Fibroblast of the aortic adventitia (primary cell): Measurements from ENCODE around the gene GFOD1. TPM values are rescaled to one million over a fixed set of nuclear protein-coding genes. Genes with fewer than 3 reads are reported as not detected.

ENCODE experiments used
- DNase-seq: peaks from one replicate; pipeline ENCODE4 v3.0.0-alpha.2; 2010; ENCODE audit warnings: low read depth
- H3K4me3 ChIP-seq: 2 replicates; pipeline ENCODE4 v1.5.1; 2011; ENCODE audit warnings: low read depth, mild to moderate bottlenecking, control low read depth, low read length, moderate library complexity
- CTCF ChIP-seq: IDR thresholded peaks from 2 replicates; pipeline ENCODE4 v1.5.1; 2011; ENCODE audit warnings: mild to moderate bottlenecking, low read length, control low read depth, inconsistent platforms; ENCODE audit not compliant: insufficient read depth
- total RNA-seq: library from RNA; depleted of rRNA; stranded (reverse); fragments of >200 nt; gene quantifications from 2 replicates; pipeline ENCODE4 v1.2.3, GENCODE V29; 2012; ENCODE audit warnings: low replicate concordance

Gene GFOD1
- total RNA-seq, 1 donor = 2.6 TPM

GRCh38 chr6:13431059-13431656 lies 56.2 kb downstream of the GFOD1 start:
- H3K4me3 ChIP-seq = no peak overlapping the region
- DNase-seq = no peak
- no peak for TF ChIP-seq CTCF

- DNase-seq = no peak
- no peak overlapping the region for H3K4me3 ChIP-seq
- TF ChIP-seq CTCF = no peak
These were observed 58.0 kb downstream of the GFOD1 start for GRCh38 chr6:13429406-13429753.

GRCh38 chr6:13428583-13429405 lies 58.6 kb downstream of the GFOD1 start:
- H3K4me3 ChIP-seq = no peak overlapping the region
- no peak for DNase-seq
- no peak for TF ChIP-seq CTCF

GRCh38 chr6:13427801-13428582 lies 59.4 kb downstream of the GFOD1 start:
- DNase-seq = no peak
- TF ChIP-seq CTCF = no peak
- no peak overlapping the region for H3K4me3 ChIP-seq

GRCh38 chr6:13427316-13427715 lies 60.1 kb downstream of the GFOD1 start:
- no peak overlapping the region for H3K4me3 ChIP-seq
- DNase-seq = no peak
- TF ChIP-seq CTCF = no peak

- DNase-seq = peak; percentile 56
- TF ChIP-seq CTCF = no peak
- H3K4me3 ChIP-seq = no peak overlapping the region
These were observed 61.2 kb downstream of the GFOD1 start for GRCh38 chr6:13425943-13426931.
